Activated CD8-positive, alpha-beta memory T cell treated with anti-CD3 and anti-CD28 coated beads, Interleukin-2, amount 50 U/mL, for 24 hours (primary cell): ENCODE measurements around the gene ADAMTSL1.

ENCODE experiments used
- DNase-seq: peaks from one replicate; pipeline ENCODE4 v3.0.0-alpha.2; 2020; ENCODE audit errors: extremely low read depth

The ADAMTSL1 gene

GRCh38 chr9:18605766-18606180 is 131.8 kb downstream of the ADAMTSL1 start:
- no peak for DNase-seq

GRCh38 chr9:18606281-18606680 is 132.3 kb downstream of the ADAMTSL1 start:
- no peak for DNase-seq

- no peak for DNase-seq
Measured at GRCh38 chr9:18606846-18607245, 132.9 kb downstream of the ADAMTSL1 start.

- DNase-seq = no peak
Measured at GRCh38 chr9:18608371-18608770, 134.4 kb downstream of the ADAMTSL1 start.

GRCh38 chr9:18610956-18611355 is 137.0 kb downstream of the ADAMTSL1 start:
- DNase-seq = no peak

GRCh38 chr9:18611971-18612370 is 138.0 kb downstream of the ADAMTSL1 start:
- no peak for DNase-seq

GRCh38 chr9:18614116-18614515 is 140.2 kb downstream of the ADAMTSL1 start:
- DNase-seq = no peak

- no peak for DNase-seq
Measured at GRCh38 chr9:18614651-18615050, 140.7 kb downstream of the ADAMTSL1 start.

- DNase-seq = no peak
Measured at GRCh38 chr9:18616976-18617375, 143.0 kb downstream of the ADAMTSL1 start.

- DNase-seq = no peak
Measured at GRCh38 chr9:18617759-18618158, 143.8 kb downstream of the ADAMTSL1 start.

GRCh38 chr9:18618862-18619261 is 144.9 kb downstream of the ADAMTSL1 start:
- no peak for DNase-seq

- no peak for DNase-seq
Measured at GRCh38 chr9:18622186-18622836, 148.4 kb downstream of the ADAMTSL1 start.

- no peak for DNase-seq
Measured at GRCh38 chr9:18623221-18624079, 149.5 kb downstream of the ADAMTSL1 start.

- DNase-seq = no peak
Measured at GRCh38 chr9:18626046-18626698, 152.2 kb downstream of the ADAMTSL1 start.

- DNase-seq = no peak
Measured at GRCh38 chr9:18629136-18629535, 155.2 kb downstream of the ADAMTSL1 start.

GRCh38 chr9:18632632-18633403 is 158.9 kb downstream of the ADAMTSL1 start:
- no peak for DNase-seq

- DNase-seq = no peak
Measured at GRCh38 chr9:18636781-18637180, 162.8 kb downstream of the ADAMTSL1 start.

GRCh38 chr9:18638371-18639249 is 164.7 kb downstream of the ADAMTSL1 start:
- DNase-seq = no peak

GRCh38 chr9:18639911-18640310 is 166.0 kb downstream of the ADAMTSL1 start:
- DNase-seq = no peak

GRCh38 chr9:18658804-18659705 is 185.1 kb downstream of the ADAMTSL1 start:
- no peak for DNase-seq
